ENCODE data around the gene RAB1A. TPM values are rescaled to one million over a fixed set of nuclear protein-coding genes. Genes with fewer than 3 reads are reported as not detected.
A peak's percentile ranks its signal among the peaks of the same experiment; 100 is the strongest.

The RAB1A gene
- total and polyA plus RNA-seq, 12 donors, result 77.8 to 165 (median 117) TPM

- intact Hi-C loops (cut with DNase I), result loop anchor here (2.0 to 10.0 kb wide), 10 partner anchors 60 to 510 kb away; partner anchors contain the start of gene RAB1A (in 1 of the 10)
- ATAC-seq (peak; percentile 62 to 81 (median 72)), DNase-seq (peak; percentile 53 to 62)
- Histone ChIP-seq H3K4me1 (peaks cover 29 to 100% (median 82%) of the 10 kb centered on the region in 9 donors), H3K36me3 (peaks cover 0 to 14% (median 4%) of the 10 kb centered on the region in 9 donors), H3K27me3 (no peaks in the 10 kb centered on the region), H3K27ac (peak overlapping the region in 8 of 10 donors; percentile 5 to 86 (median 40)), H3K9me3 (no peaks in the 10 kb centered on the region), H3K4me3 (peak overlapping the region in 2 of 10 donors; percentile 10 to 12)
- 36 to 42% methylated on average over 14 of the region's 14 CpGs for WGBS, 2 donors
- TF ChIP-seq CTCF (IDR thresholded peaks at IDR 0.05), result peak; percentile 44 to 79 (median 68)
Measured at GRCh38 chr2:65064728-65065552, 65.0 kb downstream of the RAB1A start.

GRCh38 chr2:65062843-65063825 is 66.8 kb downstream of the RAB1A start:
- no peaks in the 10 kb centered on the region for H3K27me3 ChIP-seq
- H3K27ac ChIP-seq, result peak overlapping the region in 5 of 10 donors; percentile 11 to 56 (median 15)
- DNase-seq (no peak), ATAC-seq (peak in 3 of 8 donors; percentile 8 to 20 (median 12))
- no peaks in the 10 kb centered on the region for H3K9me3 ChIP-seq
- 47 to 68% methylated on average over 13 of the region's 13 CpGs for whole genome bisulfite sequencing, 2 donors
- peaks cover 20 to 100% (median 86%) of the 10 kb centered on the region in 9 donors for H3K4me1 ChIP-seq
- H3K36me3 ChIP-seq, result peaks cover 0 to 2% (median 0%) of the 10 kb centered on the region in 9 donors
- intact Hi-C loops (cut with DNase I), result loop anchor here in 8 of 10 donors (5.0 to 10.0 kb wide), 6 partner anchors 62 to 512 kb away; no protein-coding TSS in a partner anchor
- H3K4me3 ChIP-seq, result no peak overlapping the region
- TF ChIP-seq CTCF (IDR thresholded peaks at IDR 0.05), result no peak

- H3K4me3 ChIP-seq, result no peak overlapping the region
- intact Hi-C loops (cut with DNase I), result loop anchor here in 8 of 10 donors (5.0 to 10.0 kb wide), 6 partner anchors 63 to 513 kb away; no protein-coding TSS in a partner anchor
- WGBS, 2 donors, result 94 to 98% methylated on average over 8 of the region's 8 CpGs
Measured at GRCh38 chr2:65061910-65062339, 68.0 kb downstream of the RAB1A start.

More at GRCh38 chr2:65061910-65062339, 68.0 kb downstream of the RAB1A start:
- TF ChIP-seq CTCF (IDR thresholded peaks at IDR 0.05), result no peak
- ATAC-seq (no peak), DNase-seq (no peak)
- Histone ChIP-seq H3K4me1 (peaks cover 17 to 100% (median 86%) of the 10 kb centered on the region in 9 donors), H3K36me3 (no peaks in the 10 kb centered on the region), H3K9me3 (no peaks in the 10 kb centered on the region), H3K27ac (peak overlapping the region in 2 of 10 donors; percentile 19 to 56), H3K27me3 (no peaks in the 10 kb centered on the region)

All from heart right ventricle (tissue), 16 donors.